Activated CD8-positive, alpha-beta T cell treated with anti-CD3 and anti-CD28 coated beads for 36 hours (primary cell): Measurements from ENCODE around the gene TCERG1. TPM values are rescaled to one million over a fixed set of nuclear protein-coding genes. Genes with fewer than 3 reads are reported as not detected.

Experiments
- ATAC-seq: fragments of 200-7000 bp; cut with Tn5 transposase; one replicate; pipeline ENCODE4 v1.10.0; 2021; ENCODE audit warnings: mild to moderate bottlenecking, moderate library complexity
- CTCF ChIA-PET: fragments of 350-600 bp; sonication (Branson Sonifier 250); formaldehyde crosslinking; loops from one replicate; lab custom pipeline; 2021; ENCODE audit warnings: antibody characterized with exemption; lab: Charles Lee
- POLR2A ChIA-PET: fragments of 350-600 bp; sonication (Branson Sonifier 250); formaldehyde crosslinking; loops from one replicate; lab custom pipeline; 2021; ENCODE audit warnings: antibody characterized with exemption; lab: Charles Lee
- DNase-seq: peaks from one replicate; pipeline ENCODE4 v3.0.0-alpha.2; 2020
- H3K27ac Mint-ChIP-seq: one replicate; pipeline ENCODE4 v1.8.0; 2021; ENCODE audit warnings: mild to moderate bottlenecking, mixed read lengths
- H3K27me3 Mint-ChIP-seq: one replicate; pipeline ENCODE4 v1.8.0; 2021; ENCODE audit warnings: mixed read lengths
- H3K36me3 Mint-ChIP-seq: one replicate; pipeline ENCODE4 v1.8.0; 2021; ENCODE audit warnings: low read depth, mixed read lengths
- H3K4me1 Mint-ChIP-seq: one replicate; pipeline ENCODE4 v1.8.0; 2021; ENCODE audit warnings: low read depth, mixed read lengths
- H3K4me3 Mint-ChIP-seq: one replicate; pipeline ENCODE4 v1.8.0; 2021; ENCODE audit warnings: mild to moderate bottlenecking, moderate library complexity, mixed read lengths
- H3K9me3 Mint-ChIP-seq: one replicate; pipeline ENCODE4 v1.8.0; 2021; ENCODE audit warnings: mixed read lengths
- intact Hi-C: fragments of 100-400 bp; cut with micrococcal nuclease; formaldehyde crosslinking; loops from one replicate; pipeline ENCODE4 v1.10.0; 2022
- total RNA-seq, 2 experiments: library from RNA; stranded (reverse); gene quantifications; one replicate each; pipeline ENCODE4 v1.2.3, GENCODE V29; 2021
- TF ChIP-seq, protein P1 (sequence below): fragments of 200-600 bp; IDR thresholded peaks from one replicate; pipeline ENCODE4 v1.8.0; 2022; ENCODE audit warnings: antibody characterized with exemption, mild to moderate bottlenecking

TCERG1 gene
- total RNA-seq, 2 experiments from 2014 or later, result 116 to 120 TPM

DNA sequence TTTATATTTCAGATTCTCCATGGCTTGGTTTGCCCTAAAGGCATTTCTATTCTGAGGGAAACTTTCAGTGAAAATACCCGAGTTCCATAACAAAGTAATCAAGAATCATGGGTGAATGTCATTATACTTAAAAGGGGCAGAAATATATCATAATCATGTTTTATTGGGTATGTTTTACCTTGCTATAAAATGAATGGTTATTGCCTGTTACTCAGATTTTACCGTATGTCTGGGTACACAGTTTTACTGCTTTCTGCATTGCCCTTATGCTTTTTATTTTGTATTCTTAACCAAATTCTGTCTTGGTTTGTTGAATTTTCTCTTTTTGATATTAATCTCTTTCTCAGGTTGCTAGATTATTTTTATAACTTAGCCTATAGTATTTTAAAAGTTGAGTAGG, 66.3 kb downstream of the TCERG1 start:
- peaks cover 31% of the 10 kb centered on the region for H3K36me3 Mint-ChIP-seq
- H3K9me3 Mint-ChIP-seq, result no peaks in the 10 kb centered on the region
- intact Hi-C loops, result no loop called here
- H3K4me3 Mint-ChIP-seq, result no peak overlapping the region
- POLR2A ChIA-PET, result no interaction called here
- CTCF ChIA-PET, result no interaction called here
- TF ChIP-seq, protein P1, sequence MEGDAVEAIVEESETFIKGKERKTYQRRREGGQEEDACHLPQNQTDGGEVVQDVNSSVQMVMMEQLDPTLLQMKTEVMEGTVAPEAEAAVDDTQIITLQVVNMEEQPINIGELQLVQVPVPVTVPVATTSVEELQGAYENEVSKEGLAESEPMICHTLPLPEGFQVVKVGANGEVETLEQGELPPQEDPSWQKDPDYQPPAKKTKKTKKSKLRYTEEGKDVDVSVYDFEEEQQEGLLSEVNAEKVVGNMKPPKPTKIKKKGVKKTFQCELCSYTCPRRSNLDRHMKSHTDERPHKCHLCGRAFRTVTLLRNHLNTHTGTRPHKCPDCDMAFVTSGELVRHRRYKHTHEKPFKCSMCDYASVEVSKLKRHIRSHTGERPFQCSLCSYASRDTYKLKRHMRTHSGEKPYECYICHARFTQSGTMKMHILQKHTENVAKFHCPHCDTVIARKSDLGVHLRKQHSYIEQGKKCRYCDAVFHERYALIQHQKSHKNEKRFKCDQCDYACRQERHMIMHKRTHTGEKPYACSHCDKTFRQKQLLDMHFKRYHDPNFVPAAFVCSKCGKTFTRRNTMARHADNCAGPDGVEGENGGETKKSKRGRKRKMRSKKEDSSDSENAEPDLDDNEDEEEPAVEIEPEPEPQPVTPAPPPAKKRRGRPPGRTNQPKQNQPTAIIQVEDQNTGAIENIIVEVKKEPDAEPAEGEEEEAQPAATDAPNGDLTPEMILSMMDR, result no peak
- no peak for DNase-seq
- H3K27ac Mint-ChIP-seq, result no peak overlapping the region
- no peaks in the 10 kb centered on the region for H3K27me3 Mint-ChIP-seq
- no peak for ATAC-seq
- no peaks in the 10 kb centered on the region for H3K4me1 Mint-ChIP-seq

DNA sequence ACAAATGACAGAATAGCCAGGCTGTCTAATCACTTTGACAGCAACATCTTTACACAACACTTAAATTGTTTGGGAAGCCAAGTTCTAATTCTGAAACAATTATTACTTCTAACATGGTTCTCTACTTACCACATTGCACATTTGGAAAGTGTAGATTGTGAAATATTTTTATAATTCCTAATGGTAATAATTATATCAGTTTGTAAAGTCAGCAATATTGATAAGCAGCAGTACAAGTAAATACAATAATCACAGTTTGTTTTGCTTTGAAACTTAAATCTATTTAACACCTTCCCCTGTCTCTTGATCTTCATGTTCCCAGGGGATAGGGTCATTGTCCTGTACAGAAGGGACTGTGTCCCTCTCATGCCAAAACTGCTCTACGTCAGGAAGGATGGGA, 67.4 kb downstream of the TCERG1 start:
- no peak overlapping the region for H3K27ac Mint-ChIP-seq
- no peak overlapping the region for H3K4me3 Mint-ChIP-seq
- H3K4me1 Mint-ChIP-seq, result no peaks in the 10 kb centered on the region
- TF ChIP-seq, protein P1, result no peak
- ChIA-PET CTCF (interaction anchor here (0.7 kb wide), 1 partner anchor 1726 kb away, joined by 3 read pairs; no protein-coding TSS in a partner anchor), POLR2A (no interaction called here)
- intact Hi-C loops, result no loop called here
- H3K9me3 Mint-ChIP-seq, result no peaks in the 10 kb centered on the region
- no peaks in the 10 kb centered on the region for H3K27me3 Mint-ChIP-seq
- peaks cover 24% of the 10 kb centered on the region for H3K36me3 Mint-ChIP-seq
- ATAC-seq (no peak), DNase-seq (no peak)

DNA sequence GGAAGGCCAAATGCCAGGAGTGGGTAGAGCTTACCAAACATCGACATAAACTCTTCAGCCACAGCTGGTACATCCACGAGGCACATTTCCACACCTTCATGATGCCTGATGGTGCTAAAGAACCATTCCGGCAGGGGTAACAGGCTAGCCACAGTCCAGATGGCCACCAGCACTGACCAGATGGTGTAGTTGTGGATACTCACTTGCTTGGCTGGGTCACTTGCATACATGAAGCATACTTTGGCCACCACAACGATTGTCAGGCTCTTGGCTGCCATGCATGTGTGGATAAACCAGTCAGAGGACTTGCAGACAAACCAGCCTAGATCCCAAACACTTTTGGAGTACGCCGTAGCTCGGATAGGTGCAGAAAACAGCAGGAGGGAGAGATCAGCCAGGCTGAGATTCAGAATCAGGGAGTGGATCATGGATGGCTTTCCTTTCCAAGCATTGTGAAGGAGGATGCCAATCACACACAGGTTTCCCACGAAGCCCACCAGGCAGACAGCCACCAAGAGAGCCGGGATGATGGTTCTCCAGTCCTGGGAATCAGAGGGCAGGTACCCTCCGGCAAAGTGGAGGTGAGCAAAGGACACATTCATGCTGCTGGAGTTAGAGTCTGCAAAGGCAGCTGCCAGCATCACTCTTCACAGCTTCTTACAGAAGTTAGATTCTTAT, 68.5 kb downstream of the TCERG1 start:
- H3K27me3 Mint-ChIP-seq, result no peaks in the 10 kb centered on the region
- intact Hi-C loops, result no loop called here
- ChIA-PET CTCF (interaction anchor here (0.7 kb wide), 1 partner anchor 1725 kb away, joined by 3 read pairs; no protein-coding TSS in a partner anchor), POLR2A (no interaction called here)
- H3K9me3 Mint-ChIP-seq, result no peaks in the 10 kb centered on the region
- H3K27ac Mint-ChIP-seq, result no peak overlapping the region
- TF ChIP-seq, protein P1, result no peak
- ATAC-seq (no peak), DNase-seq (no peak)
- H3K36me3 Mint-ChIP-seq, result peaks cover 15% of the 10 kb centered on the region
- H3K4me1 Mint-ChIP-seq, result no peaks in the 10 kb centered on the region
- H3K4me3 Mint-ChIP-seq, result no peak overlapping the region

DNA sequence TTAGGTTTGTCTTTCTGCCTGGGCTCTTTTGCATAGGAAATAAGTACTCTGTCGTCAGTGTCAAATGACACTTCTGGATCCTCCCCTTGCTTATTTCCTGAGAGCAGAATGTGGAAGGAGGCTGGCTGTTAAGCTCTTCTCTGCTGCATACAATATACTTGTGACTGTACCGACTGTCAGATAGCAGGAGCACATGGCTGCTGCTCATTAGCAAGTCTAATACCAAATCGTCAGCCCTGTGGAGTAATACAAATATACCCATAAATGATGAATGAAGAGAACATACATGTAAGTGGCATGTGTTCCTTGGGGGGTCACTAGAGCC, 69.0 kb downstream of the TCERG1 start, which contains the start of gene GPR151:
Gene GPR151, minus strand, starts transcription at position 40 of the 325 bp plus-strand sequence. CDS start 77 bp downstream, outside the sequence.
- TF ChIP-seq, protein P1, result no peak
- peaks cover 10% of the 10 kb centered on the region for H3K36me3 Mint-ChIP-seq
- no peaks in the 10 kb centered on the region for H3K27me3 Mint-ChIP-seq
- CTCF ChIA-PET, result interaction anchor here (1.1 to 1.5 kb wide), 3 partner anchors 18 to 29 kb away, joined by 3 to 7 read pairs (median 4); no protein-coding TSS in a partner anchor
- DNase-seq (no peak), ATAC-seq (no peak)
- no peak within 1 kb of the TSS for H3K4me3 Mint-ChIP-seq
- POLR2A ChIA-PET, result no interaction called here
- no peaks in the 10 kb centered on the region for H3K9me3 Mint-ChIP-seq
- intact Hi-C loops, result no loop called here
- no peaks in the 10 kb centered on the region for H3K4me1 Mint-ChIP-seq
- H3K27ac Mint-ChIP-seq, result no peak within 1 kb of the TSS

DNA sequence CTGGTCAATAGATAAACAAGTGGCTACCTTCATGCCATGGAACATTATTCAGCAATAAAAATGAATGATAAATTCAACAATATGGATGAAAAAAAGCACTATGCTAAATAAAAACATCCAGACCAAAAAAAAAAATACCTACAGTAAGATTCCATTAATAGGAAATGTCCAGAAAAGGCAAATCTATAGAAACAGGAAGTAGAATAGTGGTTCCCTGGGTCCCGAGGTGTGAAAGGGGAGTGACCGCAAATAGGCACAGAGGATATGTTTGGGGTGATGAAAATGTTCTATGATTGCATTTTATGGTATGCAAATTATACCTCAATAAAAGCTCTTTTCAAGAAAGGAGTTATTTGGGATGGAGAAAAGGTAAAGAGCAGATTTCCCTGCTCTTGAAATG, 72.4 kb downstream of the TCERG1 start:
- ChIA-PET CTCF (interaction anchor here (3.3 kb wide), 1 partner anchor 13 kb away, joined by 34 read pairs; no protein-coding TSS in a partner anchor), POLR2A (no interaction called here)
- H3K4me3 Mint-ChIP-seq, result no peak overlapping the region
- peaks cover 2% of the 10 kb centered on the region for H3K27me3 Mint-ChIP-seq
- DNase-seq (no peak), ATAC-seq (no peak)
- TF ChIP-seq, protein P1, result no peak
- H3K27ac Mint-ChIP-seq, result no peak overlapping the region
- intact Hi-C loops, result no loop called here
- no peaks in the 10 kb centered on the region for H3K36me3 Mint-ChIP-seq
- H3K4me1 Mint-ChIP-seq, result no peaks in the 10 kb centered on the region
- H3K9me3 Mint-ChIP-seq, result no peaks in the 10 kb centered on the region
